HG03039 (cell line): Measurements from ENCODE around the gene PLEKHH2.

Experiments used
- ATAC-seq: cut with Tn5 transposase; IDR thresholded peaks from one replicate; pipeline ENCODE4 v1.9.1; 2021; ENCODE audit warnings: mild to moderate bottlenecking, moderate library complexity; ENCODE audit not compliant: unreplicated experiment

PLEKHH2 gene

DNA sequence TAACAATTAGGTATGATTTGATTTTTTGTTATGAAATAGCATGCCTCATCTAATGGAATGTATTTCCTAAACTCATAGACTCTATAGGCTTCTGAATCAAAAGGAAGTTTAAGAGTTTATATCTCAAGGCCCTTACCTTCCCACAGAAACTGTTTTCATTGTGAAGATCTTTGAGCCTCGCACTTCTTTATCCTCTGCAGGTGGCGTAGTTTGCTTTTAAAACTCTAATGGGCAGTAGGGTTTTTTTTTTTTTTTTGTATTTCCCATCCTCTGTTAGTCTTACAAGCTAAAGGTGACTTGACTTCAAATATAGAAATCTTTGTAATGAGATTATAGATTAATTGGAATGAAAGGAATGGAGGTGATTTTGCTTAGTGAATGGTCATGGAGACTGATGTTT, 165.1 kb downstream of the PLEKHH2 start:
- ATAC-seq: no peak

DNA sequence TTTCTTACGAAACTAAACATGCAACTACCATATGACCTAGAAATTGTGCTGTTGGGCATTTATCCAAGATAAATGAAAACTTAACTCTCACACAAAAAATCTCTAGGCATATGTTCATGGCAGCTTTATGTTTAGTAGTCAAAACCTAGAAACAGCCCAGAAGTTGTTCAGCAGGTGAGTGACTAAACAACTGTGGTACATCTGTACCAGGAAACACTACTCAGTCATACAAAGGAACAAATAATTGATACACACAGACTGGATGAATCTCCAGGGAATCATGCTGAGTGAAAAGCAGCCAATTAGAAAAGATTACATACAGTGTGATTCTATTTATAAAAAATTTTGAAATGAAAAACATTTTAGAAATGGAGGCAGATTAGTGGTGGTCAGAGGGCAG, 166.1 kb downstream of the PLEKHH2 start:
- no peak for ATAC-seq

GRCh38 chr2:43806719-43807031, 169.6 kb downstream of the PLEKHH2 start:
- no peak for ATAC-seq

DNA sequence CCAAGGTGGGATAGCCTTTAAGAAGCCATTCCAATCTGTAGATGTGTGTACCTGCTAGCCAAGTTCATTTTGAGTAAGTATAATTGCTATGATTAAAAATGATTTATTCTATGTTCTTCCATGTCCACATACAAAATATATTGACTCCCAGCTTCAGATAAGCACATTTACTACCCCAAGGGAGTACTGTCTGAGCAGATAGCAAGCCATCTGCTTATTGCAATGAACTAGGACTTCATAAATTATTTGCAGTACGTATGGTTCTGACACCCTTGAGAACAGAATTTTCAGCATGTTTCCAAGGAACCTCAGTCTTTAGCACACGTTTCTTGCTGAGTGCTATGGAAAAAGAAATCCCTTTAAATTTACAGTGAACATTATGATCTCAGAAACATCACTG, 173.4 kb downstream of the PLEKHH2 start:
- no peak for ATAC-seq

GRCh38 chr2:43810888-43811287, 173.8 kb downstream of the PLEKHH2 start:
- ATAC-seq: no peak

DNA sequence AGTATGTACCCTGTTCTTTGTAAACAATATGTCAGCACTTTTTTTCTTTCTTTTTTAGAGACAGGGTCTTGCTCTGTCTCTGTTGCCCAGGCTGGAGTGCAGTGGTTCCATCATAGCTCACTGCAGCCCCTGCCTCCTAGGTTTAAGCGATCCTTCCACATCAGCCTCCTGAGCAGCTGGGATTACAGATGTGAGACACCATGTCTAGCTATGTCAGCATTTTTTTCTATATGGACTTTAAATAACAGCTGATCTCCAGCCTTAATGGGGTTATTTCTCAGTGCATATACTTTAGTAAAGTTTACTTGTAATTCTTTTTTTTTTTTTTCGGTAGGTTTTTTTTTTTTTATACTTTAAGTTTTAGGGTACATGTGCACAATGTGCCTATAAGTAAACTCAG, 174.9 kb downstream of the PLEKHH2 start:
- ATAC-seq: no peak

DNA sequence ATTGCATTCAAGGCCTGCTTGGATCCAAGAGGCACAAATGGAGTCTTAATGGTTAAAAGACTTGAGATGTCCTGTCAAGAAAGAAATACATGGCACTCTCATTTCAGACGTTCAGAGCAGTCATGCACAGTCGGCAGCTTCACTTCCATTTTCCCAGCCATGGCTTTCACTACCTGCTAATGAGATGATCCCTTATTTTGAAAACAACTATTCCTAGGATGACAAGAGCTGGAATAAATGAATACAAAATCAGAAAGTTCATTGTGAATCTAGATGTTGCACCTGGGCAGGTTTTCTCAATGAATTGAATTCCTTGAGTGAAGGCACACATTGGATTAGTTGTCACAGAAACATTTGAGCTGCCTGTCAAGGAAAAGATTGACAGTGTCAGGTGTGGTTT, 175.9 kb downstream of the PLEKHH2 start:
- ATAC-seq: no peak

- ATAC-seq: no peak
Observed at GRCh38 chr2:43814711-43815110, 177.7 kb downstream of the PLEKHH2 start.
